DOHH2 (cell line): ENCODE measurements around the gene SCGB2B2.

Experiments used
- CTCF ChIP-seq: fragments of 200-600 bp; sonication (generic); IDR thresholded peaks from one replicate; pipeline ENCODE4 v1.5.1; 2014; ENCODE audit warnings: antibody characterized with exemption, mild to moderate bottlenecking, low read depth, low read length; ENCODE audit not compliant: poor library complexity, severe bottlenecking
- EZH2phosphoT487 ChIP-seq: fragments of 200-600 bp; sonication (generic); IDR thresholded peaks from 2 replicates; pipeline ENCODE4 v1.6.1; 2017; ENCODE audit warnings: borderline replicate concordance, mild to moderate bottlenecking, antibody characterized with exemption, low read length, moderate library complexity, mixed read lengths

DNA sequence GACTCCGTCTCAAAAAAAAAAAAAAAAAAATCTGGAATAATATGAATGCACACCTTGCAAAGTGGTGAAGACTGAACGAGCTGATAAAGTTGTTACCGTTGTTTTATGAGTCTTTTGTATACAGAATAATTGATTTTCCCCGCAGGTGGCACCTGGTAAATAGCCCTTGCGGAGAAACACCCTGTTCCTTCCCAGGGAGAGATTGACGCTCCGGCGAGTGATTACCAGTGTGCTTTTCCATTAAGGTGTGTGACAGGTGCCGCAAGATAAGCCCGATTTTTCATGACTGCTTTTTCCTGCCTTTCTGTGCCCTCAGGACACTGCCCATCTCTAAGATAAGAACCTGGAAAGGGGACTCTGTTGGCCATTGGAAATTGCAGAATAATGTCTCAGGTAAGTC lies 1.5 kb upstream of the SCGB2B2 start:
- TF ChIP-seq CTCF (no peak), EZH2phosphoT487 (no peak)
